Measurements from ENCODE around the gene CDH2.
"Not testable (repeated sequence)": the region's sequence is repeated elsewhere in the genome, so short reads cannot be mapped to it uniquely, and the experiment has no call there.

Gene CDH2

DNA sequence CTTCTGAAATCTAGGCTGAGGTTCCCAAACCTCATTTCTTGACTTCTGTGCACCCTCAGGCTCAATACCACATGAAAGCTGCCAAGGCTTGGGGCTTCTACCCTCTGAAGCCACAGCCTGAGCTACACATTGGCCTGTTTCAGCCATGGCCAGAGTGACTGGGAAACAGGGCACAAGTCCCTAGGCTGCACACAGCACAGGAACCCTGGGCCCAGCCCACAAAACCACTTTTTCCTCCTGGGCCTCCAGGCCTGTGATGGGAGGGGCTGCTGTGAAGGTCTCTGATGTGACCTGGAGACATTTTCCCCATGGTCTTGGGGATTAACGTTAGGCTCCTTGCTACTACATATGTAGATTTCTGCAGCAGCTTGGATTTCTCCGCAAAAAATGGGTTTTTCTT, 270.7 kb downstream of the CDH2 start:
- CTCF ChIA-PET; DNase-seq; H3K9me3 ChIP-seq (ENCODE audit: control extremely low read depth in 1 of 5, control insufficient read depth in 4 of 5, insufficient read depth in 2 of 5, low read depth in 1 of 5, low read length in 4 of 5); H3K4me1 ChIP-seq (ENCODE audit: control extremely low read depth in 1 of 4, control insufficient read depth in 4 of 4, insufficient read depth in 4 of 4, low read length in 3 of 4); POLR2A ChIA-PET; H3K36me3 ChIP-seq (ENCODE audit: control insufficient read depth in 4 of 4, insufficient read depth in 4 of 4, low read length in 3 of 4); H3K27ac ChIP-seq (ENCODE audit: insufficient read depth in 1 of 2, low read depth in 1 of 2, low read length in 2 of 2, poor library complexity in 1 of 2, severe bottlenecking in 2 of 2); H3K4me3 ChIP-seq (ENCODE audit: control insufficient read depth in 1 of 7, extremely low read depth in 1 of 7, insufficient read depth in 4 of 7, low read depth in 2 of 7, low read length in 6 of 7); H3K27me3 ChIP-seq (replicated peaks in 2 of 5; ENCODE audit: control insufficient read depth in 4 of 5, insufficient read depth in 5 of 5, low read length in 4 of 5): not testable (repeated sequence)
- 93% methylated on average over 2 of the region's 2 CpGs for WGBS (ENCODE audit: insufficient coverage)

- CTCF ChIA-PET, result no interaction called here
- 87% methylated on average over 2 of the region's 3 CpGs for WGBS (ENCODE audit: insufficient coverage)
- Histone ChIP-seq H3K36me3 (ENCODE audit: control insufficient read depth in 4 of 4, insufficient read depth in 4 of 4, low read length in 3 of 4) (no peaks in the 10 kb centered on the region), H3K4me1 (ENCODE audit: control extremely low read depth in 1 of 4, control insufficient read depth in 4 of 4, insufficient read depth in 4 of 4, low read length in 3 of 4) (no peaks in the 10 kb centered on the region), H3K4me3 (ENCODE audit: control insufficient read depth in 1 of 7, extremely low read depth in 1 of 7, insufficient read depth in 4 of 7, low read depth in 2 of 7, low read length in 6 of 7) (no peak overlapping the region), H3K9me3 (ENCODE audit: control extremely low read depth in 1 of 5, control insufficient read depth in 4 of 5, insufficient read depth in 2 of 5, low read depth in 1 of 5, low read length in 4 of 5) (peaks cover 0 to 7% (median 3%) of the 10 kb centered on the region in 5 experiments), H3K27me3 (replicated peaks in 2 of 5; ENCODE audit: control insufficient read depth in 4 of 5, insufficient read depth in 5 of 5, low read length in 4 of 5) (no peaks in the 10 kb centered on the region), H3K27ac (ENCODE audit: insufficient read depth in 1 of 2, low read depth in 1 of 2, low read length in 2 of 2, poor library complexity in 1 of 2, severe bottlenecking in 2 of 2) (no peak overlapping the region)
- DNase-seq, result no peak
- POLR2A ChIA-PET, result no interaction called here
Observed at GRCh38 chr18:27903906-27904305, 273.0 kb downstream of the CDH2 start.

DNA sequence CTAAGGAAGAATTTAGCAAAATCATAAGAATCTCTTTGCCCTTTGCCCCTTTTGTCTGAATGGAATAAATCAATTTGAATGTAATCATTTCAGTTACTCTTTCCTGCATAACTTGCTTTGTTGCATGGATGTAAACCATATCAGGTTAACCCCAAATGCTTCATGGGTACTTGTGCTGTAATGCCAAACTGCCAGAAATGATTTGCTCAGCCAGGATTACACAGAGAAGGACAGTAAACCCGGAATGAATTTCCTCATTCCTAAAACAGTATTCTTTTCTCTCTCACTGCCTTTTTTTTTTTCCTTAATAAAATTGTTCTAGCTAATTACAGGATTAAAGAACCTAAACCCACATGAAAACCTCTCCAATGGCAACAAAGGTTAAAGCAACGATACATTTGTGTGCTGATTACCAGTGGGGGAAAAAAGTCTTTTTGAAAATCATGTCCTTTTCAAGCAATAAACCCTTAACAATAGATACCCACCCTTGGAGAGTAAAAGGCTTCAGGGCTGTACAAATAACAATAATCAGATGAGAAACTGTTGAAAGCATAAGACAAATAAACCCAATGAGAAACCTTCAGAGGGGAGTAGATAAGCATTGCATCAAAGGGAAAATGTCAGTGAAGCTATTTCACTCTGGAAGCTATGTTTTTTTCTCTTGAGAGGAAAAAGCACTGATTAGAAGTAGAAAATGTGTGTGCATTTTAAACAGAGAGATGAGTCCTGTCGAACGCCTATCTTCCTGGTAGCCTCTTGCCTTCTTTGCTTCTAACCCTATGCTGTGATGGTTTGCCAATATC, 275.3 kb downstream of the CDH2 start:
- no peak overlapping the region for H3K27ac ChIP-seq (ENCODE audit: insufficient read depth in 1 of 2, low read depth in 1 of 2, low read length in 2 of 2, poor library complexity in 1 of 2, severe bottlenecking in 2 of 2)
- WGBS (ENCODE audit: insufficient coverage), result 100% methylated on average over 3 of the region's 4 CpGs
- DNase-seq, result no peak
- H3K4me1 ChIP-seq (ENCODE audit: control extremely low read depth in 1 of 4, control insufficient read depth in 4 of 4, insufficient read depth in 4 of 4, low read length in 3 of 4), result no peaks in the 10 kb centered on the region
- POLR2A ChIA-PET, result no interaction called here
- H3K9me3 ChIP-seq (ENCODE audit: control extremely low read depth in 1 of 5, control insufficient read depth in 4 of 5, insufficient read depth in 2 of 5, low read depth in 1 of 5, low read length in 4 of 5), result peaks cover 0 to 2% (median under 1%) of the 10 kb centered on the region in 5 experiments
- H3K4me3 ChIP-seq (ENCODE audit: control insufficient read depth in 1 of 7, extremely low read depth in 1 of 7, insufficient read depth in 4 of 7, low read depth in 2 of 7, low read length in 6 of 7), result no peak overlapping the region
- CTCF ChIA-PET, result no interaction called here
- H3K36me3 ChIP-seq (ENCODE audit: control insufficient read depth in 4 of 4, insufficient read depth in 4 of 4, low read length in 3 of 4), result no peaks in the 10 kb centered on the region
- H3K27me3 ChIP-seq (replicated peaks in 2 of 5; ENCODE audit: control insufficient read depth in 4 of 5, insufficient read depth in 5 of 5, low read length in 4 of 5), result no peaks in the 10 kb centered on the region

All from common myeloid progenitor, CD34-positive (primary cell).